Bone marrow (tissue), 2 donors: ENCODE measurements around the gene CRACR2B.

Experiments used
- DNase-seq, 2 donors: peaks; one replicate each; lab custom pipeline; 2025; lab: John Stamatoyannopoulos, UW

The CRACR2B gene

DNA sequence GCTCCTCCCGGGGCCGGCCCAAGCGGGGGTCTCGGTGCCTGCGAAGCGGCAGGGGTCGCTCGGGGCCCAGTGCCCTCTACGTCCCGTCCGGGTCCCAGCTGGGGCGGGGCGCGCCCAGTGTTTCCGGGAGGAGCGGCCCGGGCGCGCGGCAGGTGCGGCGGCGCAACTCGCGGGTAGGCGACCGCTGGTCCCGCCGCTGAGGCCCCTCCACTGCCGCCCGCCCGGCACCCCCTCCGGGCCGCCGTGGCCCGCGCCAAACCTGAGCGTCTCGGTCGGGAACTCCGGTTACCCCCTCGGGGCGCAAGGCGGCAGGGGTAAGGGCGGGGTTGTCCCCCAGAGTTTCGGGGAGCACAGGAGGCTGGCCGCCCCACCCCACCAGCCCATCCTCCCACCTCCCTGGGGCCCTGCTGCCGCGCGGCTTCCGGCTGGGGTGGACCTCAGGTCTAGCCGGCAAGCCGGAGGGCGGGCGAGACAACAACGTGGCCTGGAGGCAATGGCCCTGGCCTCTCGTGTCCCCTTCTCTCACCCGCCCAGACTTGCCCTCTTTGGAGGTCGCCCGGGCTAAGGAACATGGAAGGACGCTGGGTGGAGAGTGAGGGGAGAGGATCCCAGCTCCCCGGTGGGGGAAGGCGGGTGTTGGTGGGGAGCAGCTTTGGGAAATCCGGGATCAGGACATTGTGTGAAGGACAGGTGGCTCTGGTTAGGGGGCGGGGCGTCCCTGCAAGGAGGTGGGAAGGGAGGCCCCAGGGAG, 398 bp upstream of the CRACR2B start:
- no peak for DNase-seq

DNA sequence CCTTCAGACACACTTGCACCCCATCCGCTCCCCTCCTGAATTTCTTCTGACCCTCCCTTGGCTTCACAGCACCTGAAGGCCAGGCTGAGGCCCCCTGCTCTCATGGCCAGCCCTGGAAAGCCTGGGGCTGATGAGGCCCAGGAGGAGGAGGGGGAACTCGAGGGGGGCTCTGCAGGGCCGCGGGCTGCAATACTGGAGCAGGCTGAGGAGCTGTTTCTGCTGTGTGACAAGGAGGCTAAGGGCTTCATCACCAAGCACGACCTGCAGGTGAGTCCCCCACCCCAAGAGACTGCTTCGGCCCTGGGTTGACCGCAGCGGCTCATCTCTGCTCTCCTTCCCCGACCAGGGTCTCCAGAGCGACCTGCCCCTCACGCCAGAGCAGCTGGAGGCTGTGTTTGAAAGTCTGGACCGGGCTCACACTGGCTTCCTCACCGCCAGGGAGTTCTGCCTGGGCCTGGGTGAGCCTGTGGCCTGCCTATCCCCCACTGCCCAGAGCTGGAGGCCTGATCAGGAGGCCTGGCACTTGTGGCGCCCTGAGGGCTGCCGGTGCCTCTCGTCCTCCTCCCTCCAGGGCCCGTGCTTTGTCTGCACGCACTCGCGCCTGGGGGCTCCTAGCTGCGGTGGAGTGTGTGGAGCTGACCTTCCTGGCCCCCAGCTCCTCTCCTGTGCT, 922 bp downstream of the CRACR2B start:
- DNase-seq: no peak

DNA sequence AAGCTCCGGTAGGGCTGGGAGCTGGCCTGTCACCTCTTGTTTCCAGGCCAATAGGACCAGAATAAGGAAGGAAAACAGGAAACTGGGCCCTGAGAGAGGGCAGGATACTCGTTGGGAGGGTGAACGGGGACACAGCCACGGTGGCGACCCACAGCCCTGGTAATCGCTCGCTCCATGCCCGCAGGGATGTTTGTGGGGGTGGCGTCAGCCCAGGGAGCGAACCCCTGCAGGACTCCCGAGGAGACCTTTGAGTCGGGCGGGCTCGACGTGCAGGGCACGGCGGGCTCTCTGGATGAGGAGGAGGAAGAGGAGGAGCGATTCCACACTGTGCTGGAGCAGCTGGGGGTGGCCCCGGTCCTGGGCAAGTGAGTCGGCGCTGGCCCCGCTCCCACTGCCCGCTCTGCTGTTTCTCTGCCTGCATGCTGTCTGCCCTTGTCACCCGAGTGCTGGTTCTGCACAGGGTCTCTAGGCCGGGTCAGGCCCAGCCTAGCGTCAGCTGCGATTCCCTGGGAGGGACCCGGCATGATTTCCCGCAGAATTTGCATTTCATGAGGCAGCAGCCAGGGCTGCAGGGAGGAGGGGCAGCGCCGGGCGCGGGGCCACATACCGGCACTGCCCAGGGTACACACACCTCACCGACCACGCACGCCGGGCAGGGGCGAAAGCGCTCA, 1.6 kb downstream of the CRACR2B start:
- DNase-seq: no peak

DNA sequence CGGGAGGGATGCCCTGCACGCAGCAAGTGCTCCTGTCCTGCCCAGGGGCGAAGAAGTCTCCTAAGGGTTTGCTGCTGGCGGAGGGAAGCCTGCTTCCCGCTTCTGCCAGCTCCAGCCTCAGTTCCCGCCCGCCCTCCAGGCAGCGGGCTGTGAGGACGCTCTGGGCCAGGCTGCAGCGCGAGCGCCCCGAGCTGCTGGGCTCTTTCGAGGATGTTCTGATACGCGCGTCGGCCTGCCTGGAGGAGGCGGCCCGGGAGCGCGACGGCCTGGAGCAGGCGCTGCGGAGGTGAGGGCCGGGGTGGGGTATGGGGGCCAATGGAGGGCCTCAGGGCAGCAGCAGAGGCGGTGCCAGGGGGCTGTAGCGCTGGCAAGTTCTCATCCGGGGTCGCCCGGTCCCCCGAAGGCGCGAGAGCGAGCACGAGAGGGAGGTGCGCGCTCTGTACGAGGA, 2.2 kb downstream of the CRACR2B start:
- DNase-seq: no peak

DNA sequence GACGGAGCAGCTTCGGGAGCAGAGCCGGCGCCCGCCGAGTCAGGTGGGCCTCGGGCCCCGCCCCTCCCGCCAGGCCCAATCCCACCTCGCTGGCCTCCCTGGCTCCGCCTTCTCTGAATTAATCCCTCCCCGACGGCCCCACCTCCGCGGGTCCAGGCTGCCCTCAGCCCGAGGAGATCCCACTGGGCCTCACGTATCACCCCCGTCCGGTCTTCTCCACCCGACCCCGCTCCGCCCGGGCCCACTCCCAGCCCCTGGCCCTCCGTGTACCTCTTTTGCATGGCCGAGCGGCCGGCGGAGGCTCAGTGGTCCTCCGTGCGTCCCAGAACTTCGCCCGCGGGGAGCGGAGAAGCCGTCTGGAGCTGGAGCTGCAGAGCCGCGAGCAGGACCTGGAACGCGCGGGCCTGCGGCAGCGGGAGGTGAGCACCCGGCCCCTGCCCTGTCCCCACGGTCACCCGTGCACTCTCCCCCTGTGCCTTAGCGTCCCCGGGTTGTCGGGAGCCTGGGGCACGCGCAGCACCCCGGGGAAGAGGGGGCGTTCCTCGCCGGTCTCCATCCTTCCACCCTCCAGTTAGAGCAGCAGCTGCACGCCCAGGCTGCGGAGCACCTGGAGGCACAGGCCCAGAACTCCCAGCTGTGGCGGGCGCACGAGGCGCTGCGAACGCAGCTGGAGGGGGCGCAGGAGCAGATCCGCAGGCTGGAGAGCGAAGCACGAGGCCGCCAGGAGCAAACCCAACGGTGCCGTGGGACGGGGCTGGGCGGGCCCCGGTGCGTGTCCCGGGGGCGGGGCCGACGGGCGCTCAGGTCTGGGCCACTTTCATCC, 2.8 kb downstream of the CRACR2B start:
- DNase-seq: no peak

DNA sequence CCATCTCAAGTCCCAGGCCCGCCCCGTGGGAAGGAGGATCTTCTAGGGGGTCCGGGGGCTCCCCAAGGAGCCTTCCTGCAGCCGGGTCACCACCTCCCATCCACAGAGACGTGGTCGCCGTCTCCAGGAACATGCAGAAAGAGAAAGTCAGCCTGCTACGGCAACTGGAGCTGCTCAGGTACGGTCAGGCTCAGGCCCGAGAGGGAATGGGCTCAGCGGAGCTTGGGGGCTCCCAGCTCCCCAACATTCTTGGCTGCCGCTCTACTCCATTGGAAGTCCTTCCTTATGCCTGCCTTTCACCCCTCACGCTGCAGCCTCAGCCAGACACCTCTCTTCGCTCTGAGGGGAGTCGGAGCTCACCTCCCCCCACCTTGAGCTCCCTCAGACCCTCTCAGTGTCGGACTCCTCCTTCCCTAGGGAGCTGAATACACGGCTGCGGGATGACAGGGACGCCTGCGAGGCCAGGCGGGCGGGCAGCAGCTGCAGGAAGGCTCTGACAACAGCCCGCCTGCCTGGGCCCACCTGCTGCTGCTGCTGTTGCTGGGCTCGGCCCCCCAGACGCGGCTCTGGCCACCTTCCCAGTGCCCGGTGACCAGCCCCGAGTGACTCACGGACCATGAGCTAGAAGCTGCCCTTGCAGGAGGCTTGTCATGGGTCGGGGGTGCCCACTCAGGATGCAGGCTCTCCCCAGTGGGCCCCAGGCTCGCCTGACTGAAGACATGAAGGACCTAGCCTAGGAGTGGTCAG, 3.6 kb downstream of the CRACR2B start:
- DNase-seq: no peak

DNA sequence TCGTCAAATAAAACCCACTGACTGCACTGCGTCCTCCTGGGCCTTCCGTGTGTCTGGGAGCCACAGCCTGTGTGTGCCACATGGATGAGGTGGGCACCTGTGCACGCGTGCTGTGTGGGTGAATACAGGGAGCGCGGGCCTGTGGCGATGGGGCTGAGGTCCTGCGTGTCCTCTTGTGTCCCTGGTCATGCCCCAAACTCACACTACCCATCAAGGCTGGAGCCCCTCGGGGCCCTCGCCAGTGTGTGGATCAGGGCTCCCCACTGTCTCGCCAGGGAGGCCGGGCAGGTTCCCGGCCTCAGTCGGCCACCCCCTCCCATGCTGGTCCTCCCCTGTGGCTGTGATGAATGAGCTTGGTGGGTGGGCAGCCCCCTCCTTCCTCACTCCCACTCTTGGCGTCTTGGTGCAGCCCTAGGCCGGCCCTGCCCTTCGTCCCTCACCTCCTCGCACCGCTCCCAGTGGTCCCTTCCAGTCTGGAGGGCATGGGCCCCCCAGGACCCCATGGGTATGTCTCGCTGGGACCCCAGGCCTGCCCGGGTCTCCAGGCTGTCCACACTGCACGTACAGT, 4.3 kb downstream of the CRACR2B start:
- DNase-seq: no peak

DNA sequence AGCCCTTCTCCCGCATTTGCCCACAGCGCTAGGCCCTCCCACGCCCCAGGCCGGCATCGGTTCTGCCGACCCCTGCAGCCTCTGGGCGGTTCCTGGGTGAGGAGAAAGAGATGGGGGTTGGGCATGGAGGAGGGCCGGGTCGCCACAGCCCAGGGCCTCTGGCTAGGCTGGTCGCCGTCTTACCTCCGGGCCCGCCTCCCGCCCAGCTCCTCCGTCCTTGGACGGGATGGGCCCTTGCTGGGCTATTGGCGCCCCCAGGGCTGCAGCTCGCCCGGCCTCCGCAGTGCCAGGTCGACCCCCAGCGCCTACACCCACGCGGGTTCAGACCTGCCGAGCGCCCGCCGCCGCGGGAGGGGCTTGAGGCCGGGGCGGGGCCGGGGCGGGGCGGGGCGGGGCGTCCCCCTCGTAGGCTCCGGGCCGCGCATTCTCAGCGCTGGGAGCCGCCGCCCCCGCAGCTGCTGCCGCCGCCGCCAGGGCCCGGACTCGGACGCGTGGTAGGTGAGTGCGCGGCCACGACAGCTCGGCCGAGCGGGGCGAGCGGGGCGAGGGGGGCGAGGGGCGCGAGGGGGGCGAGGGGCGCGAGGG, 4.9 kb downstream of the CRACR2B start, which contains the start of gene CD151:
TSS of gene CD151 (plus strand) at position 424 of the 585 bp plus-strand sequence. CDS start 3,118 bp downstream, outside the sequence.
- peak in 1 of 2 donors; percentile 62 for DNase-seq

DNA sequence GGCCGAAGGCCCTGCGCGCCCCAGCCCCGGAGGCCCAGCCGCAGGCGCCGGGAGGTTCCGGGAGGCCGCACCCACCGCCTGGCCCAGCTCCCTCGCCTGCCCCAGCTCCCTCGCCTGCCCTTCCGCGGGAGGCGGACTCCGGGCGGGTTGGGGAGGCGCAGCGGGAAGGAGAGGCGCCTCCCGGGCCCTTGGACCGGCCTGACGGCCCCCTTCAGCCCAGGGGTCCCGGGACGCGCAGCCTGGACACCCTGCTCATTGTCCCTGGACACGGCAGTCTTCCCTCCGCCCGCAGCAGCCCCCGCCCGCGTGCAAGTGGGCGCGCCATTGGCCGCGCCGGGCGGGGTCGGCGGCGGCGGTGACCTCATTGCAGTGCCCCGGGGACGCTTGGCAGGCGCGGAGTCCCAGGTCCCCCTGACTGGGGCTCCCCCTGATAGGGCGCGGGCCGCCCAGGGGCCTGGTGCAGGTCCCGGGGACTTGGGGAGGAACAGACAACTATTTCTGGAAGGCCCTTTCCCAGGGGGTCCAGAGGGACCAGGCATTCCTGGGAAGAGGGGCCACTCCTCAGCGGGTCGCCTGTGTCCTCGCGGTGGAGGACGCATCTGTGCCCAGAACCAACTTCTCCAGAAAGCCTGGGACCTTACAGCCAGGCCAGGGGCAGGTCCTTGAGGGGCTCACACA, 5.5 kb downstream of the CRACR2B start:
- peak in 1 of 2 donors; percentile 62 for DNase-seq

DNA sequence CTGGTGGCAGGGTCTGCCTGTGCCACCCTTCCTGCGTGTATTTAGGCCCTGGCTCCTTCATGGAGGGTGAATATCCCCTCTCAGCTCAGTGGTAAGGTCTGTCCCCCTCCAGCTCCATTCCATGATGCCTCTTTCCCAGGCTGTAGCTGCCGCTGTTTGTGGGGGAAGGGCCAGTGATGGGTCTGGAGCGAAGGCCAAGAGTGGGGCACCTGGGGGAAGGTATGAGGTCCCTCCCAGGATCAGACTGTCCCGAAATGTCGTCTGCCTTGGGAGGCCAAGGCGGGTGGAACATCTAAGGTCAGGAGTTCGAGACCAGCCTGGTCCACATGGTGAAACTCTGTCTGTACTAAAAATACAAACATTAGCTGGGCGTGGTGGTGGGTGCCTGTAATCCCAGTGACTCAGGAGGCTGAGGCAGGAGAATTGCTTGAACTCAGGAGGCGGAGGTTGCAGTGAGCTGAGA, 6.2 kb downstream of the CRACR2B start:
- DNase-seq: no peak

DNA sequence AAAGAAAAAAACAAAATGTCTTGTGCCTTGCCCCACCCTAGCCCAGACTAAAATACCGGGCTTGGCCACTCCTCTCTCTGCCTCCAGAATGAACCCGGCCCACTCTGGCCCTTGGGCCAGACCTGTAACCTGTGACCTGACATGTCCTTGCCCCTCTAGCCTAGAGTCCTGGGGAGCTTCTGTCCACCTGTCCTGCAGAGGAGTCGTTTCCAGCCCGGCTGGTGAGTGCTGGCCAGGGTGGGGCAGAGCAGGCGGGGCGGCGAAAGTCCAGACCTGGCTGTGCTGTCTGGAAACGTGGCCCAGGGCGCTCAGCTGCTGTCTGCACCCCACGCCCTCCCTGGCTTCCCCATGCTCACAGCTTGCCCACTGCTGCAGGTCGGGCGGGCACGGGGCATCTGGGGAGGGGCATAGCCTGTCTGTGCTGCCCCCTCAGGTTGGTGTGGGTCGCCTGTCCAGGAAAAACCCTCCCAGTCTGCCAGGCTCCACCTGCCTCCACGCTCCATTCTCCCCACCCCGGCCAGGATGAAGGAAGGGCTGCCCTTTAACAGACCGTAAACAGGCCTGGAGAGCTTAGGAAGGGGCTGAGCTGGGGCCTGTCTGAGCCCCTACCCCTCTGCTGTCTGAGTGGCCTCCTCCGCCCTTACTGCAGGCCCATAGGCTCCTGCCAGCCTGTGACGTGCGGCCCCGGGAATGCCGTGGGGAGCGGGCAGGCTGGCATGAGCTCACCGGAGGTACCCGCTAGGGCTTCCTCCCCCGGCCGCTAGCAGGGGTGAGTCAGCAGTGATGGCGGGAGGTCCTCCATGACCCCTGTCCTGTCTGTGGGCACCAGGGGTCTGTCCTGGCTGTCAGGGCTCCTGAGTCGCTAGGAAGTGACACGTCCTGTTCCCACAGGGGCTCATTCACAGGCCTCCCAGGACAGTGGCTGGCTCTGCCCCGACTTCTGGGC, 6.9 kb downstream of the CRACR2B start:
- peak; percentile 11 to 35 for DNase-seq

DNA sequence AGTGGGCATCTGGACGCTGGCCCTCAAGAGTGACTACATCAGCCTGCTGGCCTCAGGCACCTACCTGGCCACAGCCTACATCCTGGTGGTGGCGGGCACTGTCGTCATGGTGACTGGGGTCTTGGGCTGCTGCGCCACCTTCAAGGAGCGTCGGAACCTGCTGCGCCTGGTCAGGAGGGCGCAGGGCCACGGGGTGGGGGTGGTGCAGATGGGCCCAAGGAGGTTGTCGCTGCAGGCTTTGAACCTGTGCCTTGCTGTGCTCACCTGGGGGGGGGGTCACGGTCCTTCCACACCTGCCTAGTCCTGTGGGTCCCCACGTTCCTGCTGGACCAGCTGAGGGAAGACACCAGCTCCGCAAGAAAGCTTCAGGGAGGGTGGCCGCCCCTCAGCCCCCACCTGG, 8.6 kb downstream of the CRACR2B start:
- no peak for DNase-seq

DNA sequence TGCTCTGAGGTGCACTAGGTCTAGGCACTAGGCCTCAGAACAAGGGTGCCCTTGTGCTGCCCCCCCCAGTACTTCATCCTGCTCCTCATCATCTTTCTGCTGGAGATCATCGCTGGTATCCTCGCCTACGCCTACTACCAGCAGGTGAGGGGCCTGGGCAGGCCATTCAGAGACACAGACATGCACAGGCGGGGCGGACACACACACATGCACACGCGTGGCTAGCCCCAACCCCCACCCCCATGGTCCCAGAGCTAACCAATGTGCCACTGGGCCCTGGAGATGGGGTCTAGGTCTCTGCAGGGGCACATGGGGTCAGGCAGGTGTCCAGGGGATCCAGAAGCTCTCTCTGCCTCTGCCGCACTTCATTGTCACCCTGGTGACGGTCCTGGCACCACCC, 9.0 kb downstream of the CRACR2B start:
- no peak for DNase-seq

DNA sequence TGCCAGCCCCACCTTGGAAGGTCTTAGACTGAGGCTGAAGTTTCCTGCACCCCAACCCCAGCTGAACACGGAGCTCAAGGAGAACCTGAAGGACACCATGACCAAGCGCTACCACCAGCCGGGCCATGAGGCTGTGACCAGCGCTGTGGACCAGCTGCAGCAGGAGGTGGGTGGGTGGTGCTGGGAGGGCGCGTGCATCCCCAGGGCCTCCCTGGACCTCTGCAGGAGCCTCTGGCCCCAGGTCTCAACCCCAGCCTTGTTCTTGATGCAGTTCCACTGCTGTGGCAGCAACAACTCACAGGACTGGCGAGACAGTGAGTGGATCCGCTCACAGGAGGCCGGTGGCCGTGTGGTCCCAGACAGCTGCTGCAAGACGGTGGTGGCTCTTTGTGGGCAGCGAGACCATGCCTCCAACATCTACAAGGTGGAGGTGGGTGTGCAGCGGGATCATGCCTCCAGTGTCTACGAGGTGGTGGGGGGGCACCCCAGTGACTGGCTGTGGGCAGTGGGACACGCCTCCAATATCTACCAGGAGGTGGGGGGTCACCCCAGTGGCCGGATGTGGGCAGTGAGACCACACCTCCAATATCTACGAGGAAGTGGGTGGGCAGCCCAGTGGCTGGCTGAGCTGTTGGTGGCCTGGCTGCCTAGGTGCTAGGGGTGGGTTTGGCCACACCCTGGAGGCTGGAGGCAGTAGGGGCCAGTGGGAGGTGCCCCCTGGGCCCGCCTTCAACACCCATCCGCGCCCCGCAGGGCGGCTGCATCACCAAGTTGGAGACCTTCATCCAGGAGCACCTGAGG, 9.7 kb downstream of the CRACR2B start:
- DNase-seq: no peak

DNA sequence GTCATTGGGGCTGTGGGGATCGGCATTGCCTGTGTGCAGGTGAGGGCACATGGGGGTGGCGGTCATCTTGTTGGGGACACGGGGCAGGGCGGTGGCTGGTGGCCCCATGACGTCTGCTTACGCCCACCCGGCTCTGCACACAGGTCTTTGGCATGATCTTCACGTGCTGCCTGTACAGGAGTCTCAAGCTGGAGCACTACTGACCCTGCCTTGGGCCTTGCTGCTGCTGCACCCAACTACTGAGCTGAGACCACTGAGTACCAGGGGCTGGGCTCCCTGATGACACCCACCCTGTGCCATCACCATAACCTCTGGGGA, 10.2 kb downstream of the CRACR2B start:
- DNase-seq: no peak

DNA sequence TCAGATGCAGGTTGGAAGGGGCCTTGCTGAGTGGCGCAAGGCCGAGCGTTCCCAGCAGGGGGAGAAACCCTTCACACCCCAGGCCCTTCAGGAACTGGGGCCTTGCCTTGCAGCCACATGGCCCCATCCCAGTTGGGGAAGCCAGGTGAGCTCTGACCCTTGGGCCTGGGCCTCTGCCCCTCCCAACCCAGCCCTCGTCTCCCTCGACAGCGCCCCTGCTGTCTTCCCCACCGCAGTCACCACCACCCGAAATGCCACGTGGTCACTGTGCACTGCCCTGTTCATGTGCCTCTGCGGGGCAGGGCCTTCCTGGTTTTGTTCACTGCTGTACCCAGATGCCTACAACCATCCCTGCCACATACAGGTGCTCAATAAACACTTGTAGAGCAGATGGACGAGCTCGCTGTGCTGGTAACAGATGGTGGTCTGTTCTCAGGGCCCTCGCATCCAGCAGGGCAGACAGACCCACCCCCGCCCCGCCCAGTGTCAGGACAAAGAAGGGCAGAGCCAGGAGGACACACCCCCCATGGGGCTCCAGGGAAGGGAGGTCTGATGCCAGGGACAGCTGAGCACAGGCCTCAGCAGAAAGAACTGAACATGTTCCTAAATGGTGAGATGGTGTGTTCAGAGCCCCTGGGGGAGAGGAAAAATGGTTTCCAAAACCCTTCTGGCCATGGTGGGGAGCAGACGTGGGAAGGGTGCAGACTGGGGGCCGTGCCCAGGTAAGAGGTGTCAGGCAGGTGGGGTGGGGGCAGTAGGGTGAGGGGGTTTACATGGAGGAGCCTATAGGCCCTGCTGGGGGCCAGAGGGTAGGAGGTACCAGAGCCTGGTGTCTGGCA, 10.9 kb downstream of the CRACR2B start:
- DNase-seq: no peak

DNA sequence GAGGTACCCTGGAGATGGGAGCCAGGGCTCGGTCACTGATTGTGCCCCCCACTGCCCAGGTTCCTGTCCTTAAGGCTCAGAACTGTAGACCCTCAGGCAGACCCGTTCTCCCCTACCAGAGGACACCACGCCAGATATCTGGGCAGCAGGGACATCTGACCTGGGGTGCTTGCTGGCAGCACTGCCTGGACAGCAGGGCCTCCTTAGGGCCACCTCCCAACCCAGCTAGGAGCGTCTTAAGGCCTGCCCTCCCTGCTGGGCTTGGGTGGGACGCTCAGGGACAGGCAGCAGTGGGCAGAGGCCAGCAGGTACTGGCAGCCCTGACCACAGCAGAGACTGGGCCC, 11.5 kb downstream of the CRACR2B start:
- no peak for DNase-seq
